Prostate gland (tissue), 2 donors: Measurements from ENCODE around the gene FBXL7. TPM values are rescaled to one million over a fixed set of nuclear protein-coding genes. Genes with fewer than 3 reads are reported as not detected.

Experiments
- DNase-seq: peaks from one replicate; pipeline ENCODE4 v3.0.0-alpha.2; 2019; ENCODE audit warnings: low spot score
- H3K27ac ChIP-seq, 2 donors: fragments of 200-600 bp; sonication (generic); 2 replicates each; pipeline ENCODE4 v1.5.1; 2017 to 2019
- H3K27me3 ChIP-seq: fragments of 200-600 bp; sonication (generic); replicated peaks from 2 replicates; pipeline ENCODE4 v1.5.1; 2019; ENCODE audit not compliant: insufficient read depth
- H3K36me3 ChIP-seq, 2 donors: fragments of 200-600 bp; sonication (generic); 1 replicate in 1 of 2; 2 replicates in 1 of 2; pipeline versions ENCODE4 v1.5.1 to v1.8.1; 2017 to 2019
- H3K4me1 ChIP-seq: fragments of 200-600 bp; sonication (generic); replicated peaks from 2 replicates; pipeline ENCODE4 v1.5.1; 2019
- H3K4me3 ChIP-seq, 2 donors: fragments of 200-600 bp; sonication (generic); 2 replicates each; pipeline ENCODE4 v1.5.1; 2017 to 2019
- H3K9me3 ChIP-seq: fragments of 200-600 bp; sonication (generic); 2 replicates; pipeline ENCODE4 v1.5.1; 2017
- CTCF ChIP-seq, 4 experiments: fragments of 200-600 bp in 2 of 4; fragments of 450-650 bp in 2 of 4; sonication (generic) in 2 of 4; IDR thresholded peaks; 1 replicate in 3 of 4; 2 replicates in 1 of 4; pipeline ENCODE4 v1.5.1; 2016 to 2019; ENCODE audit warnings: antibody characterized with exemption in 4 of 4, mild to moderate bottlenecking in 2 of 4, moderate library complexity in 2 of 4
- POLR2A ChIP-seq: fragments of 450-650 bp; IDR thresholded peaks from one replicate; pipeline ENCODE4 v1.6.1; 2016; ENCODE audit warnings: antibody characterized with exemption, mild to moderate bottlenecking
- POLR2AphosphoS5 ChIP-seq: sonication (generic); formaldehyde crosslinking; IDR thresholded peaks from one replicate; pipeline ENCODE4 v1.6.1; 2017; ENCODE audit warnings: antibody characterized with exemption
- WGBS: methylation state at CpG from one replicate; pipeline ENCODE4 v1.1.5; 2018; 5-methylcytosine and 5-hydroxymethylcytosine counted together
- intact Hi-C: fragments of 100-400 bp; cut with DNase I; formaldehyde crosslinking; loops from one replicate; pipeline ENCODE4 v1.14.2; 2022
- total RNA-seq, 2 donors: library from RNA; depleted of rRNA; stranded (reverse); fragments of >200 nt; gene quantifications; one replicate each; pipeline ENCODE4 v1.1.0, GENCODE V29; 2016

Gene FBXL7
- total RNA-seq, 2 donors from 2014 or later = 21.2 to 24.2 TPM

- intact Hi-C loops = no loop called here
- Histone ChIP-seq H3K27ac (no peak overlapping the region), H3K9me3 (no peaks in the 10 kb centered on the region), H3K4me1 (no peaks in the 10 kb centered on the region), H3K27me3 (no peaks in the 10 kb centered on the region), H3K36me3 (no peaks in the 10 kb centered on the region), H3K4me3 (no peak overlapping the region)
- DNase-seq = no peak
- TF ChIP-seq POLR2AphosphoS5 = no peak
- TF ChIP-seq CTCF (IDR thresholded peaks at IDR 0.05) = no peak
- no peak for TF ChIP-seq POLR2A
- WGBS = 76% methylated on average over 2 of the region's 2 CpGs
Measured at GRCh38 chr5:15637886-15638285, 137.9 kb downstream of the FBXL7 start.

DNA sequence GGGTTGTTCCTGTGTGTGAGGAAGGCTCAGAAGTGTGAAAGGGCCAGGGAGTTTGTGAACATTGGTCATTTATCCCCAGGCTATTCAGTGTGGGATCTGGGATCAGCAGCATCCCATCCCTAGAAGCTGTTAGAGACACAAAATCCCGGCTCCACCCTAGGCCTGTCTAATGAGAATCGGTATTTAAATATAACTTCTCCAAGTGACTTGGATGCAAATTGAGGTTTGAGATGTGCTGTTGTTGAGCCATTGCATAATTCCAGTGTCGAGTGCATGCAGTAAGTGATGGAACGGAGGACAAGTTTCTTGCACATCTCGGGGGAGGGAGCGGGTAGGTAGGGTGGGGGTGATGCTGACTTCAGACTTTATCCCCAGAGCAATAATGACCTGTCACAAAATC is 138.3 kb downstream of the FBXL7 start:
- H3K27me3 ChIP-seq = no peaks in the 10 kb centered on the region
- TF ChIP-seq POLR2A = no peak
- no peak for TF ChIP-seq POLR2AphosphoS5
- TF ChIP-seq CTCF (IDR thresholded peaks at IDR 0.05) = no peak
- no peak for DNase-seq
- H3K36me3 ChIP-seq = no peaks in the 10 kb centered on the region
- H3K4me3 ChIP-seq = no peak overlapping the region
- intact Hi-C loops = no loop called here
- no peak overlapping the region for H3K27ac ChIP-seq
- no peaks in the 10 kb centered on the region for H3K4me1 ChIP-seq
- no peaks in the 10 kb centered on the region for H3K9me3 ChIP-seq
- 95% methylated on average over 6 of the region's 6 CpGs for WGBS

DNA sequence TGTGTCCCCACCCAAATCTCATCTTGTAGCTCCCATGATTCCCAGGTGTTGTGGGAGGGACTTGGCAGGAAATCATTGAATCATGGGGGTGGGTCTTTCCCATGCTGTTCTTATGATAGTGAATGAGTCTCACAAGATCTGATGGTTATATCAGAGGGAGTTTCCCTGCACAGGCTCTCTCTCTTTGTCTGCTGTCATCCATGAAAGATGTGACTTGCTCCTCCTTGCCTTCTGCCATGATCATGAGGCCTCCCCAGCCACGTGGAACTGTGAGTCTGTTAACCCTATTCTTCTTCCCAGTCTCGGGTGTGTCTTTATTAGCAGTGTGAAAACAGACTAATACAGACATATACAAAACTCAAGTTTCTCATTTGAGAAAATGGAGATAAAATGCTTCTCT is 139.3 kb downstream of the FBXL7 start:
- intact Hi-C loops = no loop called here
- no peaks in the 10 kb centered on the region for H3K9me3 ChIP-seq
- H3K4me1 ChIP-seq = no peaks in the 10 kb centered on the region
- no peaks in the 10 kb centered on the region for H3K36me3 ChIP-seq
- no peak overlapping the region for H3K4me3 ChIP-seq
- DNase-seq = no peak
- WGBS = 71% methylated on average over 2 of the region's 2 CpGs
- no peaks in the 10 kb centered on the region for H3K27me3 ChIP-seq
- TF ChIP-seq POLR2A (no peak), POLR2AphosphoS5 (no peak), CTCF (IDR thresholded peaks at IDR 0.05) (no peak)
- H3K27ac ChIP-seq = no peak overlapping the region

DNA sequence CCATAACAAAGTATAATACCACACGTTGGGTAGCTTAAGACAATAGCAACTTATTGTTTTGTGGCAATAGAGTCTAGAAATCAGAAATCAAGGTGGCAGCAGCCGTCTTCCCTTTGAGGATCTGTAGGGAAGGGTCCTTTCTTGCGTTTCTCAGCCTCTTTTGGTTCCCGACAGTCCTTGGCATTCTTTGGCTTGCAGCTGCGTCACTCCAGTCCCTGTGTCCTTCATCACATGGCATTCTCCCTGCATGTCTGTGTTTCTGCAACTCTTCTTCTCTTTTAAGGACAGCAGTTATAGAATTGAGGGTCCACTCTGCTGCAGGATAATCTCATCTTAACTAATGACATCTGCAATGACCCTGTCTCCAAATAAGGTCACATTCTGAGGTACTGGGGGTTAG is 140.1 kb downstream of the FBXL7 start:
- intact Hi-C loops = no loop called here
- no peak for DNase-seq
- 97% methylated on average over 5 of the region's 5 CpGs for WGBS
- TF ChIP-seq POLR2A (no peak), POLR2AphosphoS5 (no peak), CTCF (IDR thresholded peaks at IDR 0.05) (no peak)
- no peaks in the 10 kb centered on the region for H3K9me3 ChIP-seq
- no peaks in the 10 kb centered on the region for H3K4me1 ChIP-seq
- no peaks in the 10 kb centered on the region for H3K27me3 ChIP-seq
- H3K36me3 ChIP-seq = no peaks in the 10 kb centered on the region
- no peak overlapping the region for H3K27ac ChIP-seq
- H3K4me3 ChIP-seq = no peak overlapping the region

GRCh38 chr5:15643731-15644130 is 143.8 kb downstream of the FBXL7 start:
- no peak overlapping the region for H3K27ac ChIP-seq
- intact Hi-C loops = no loop called here

More at GRCh38 chr5:15643731-15644130, 143.8 kb downstream of the FBXL7 start:
- Histone ChIP-seq H3K4me3 (no peak overlapping the region), H3K27me3 (no peaks in the 10 kb centered on the region), H3K4me1 (no peaks in the 10 kb centered on the region), H3K36me3 (no peaks in the 10 kb centered on the region), H3K9me3 (no peaks in the 10 kb centered on the region)
- no peak for TF ChIP-seq POLR2AphosphoS5
- no peak for TF ChIP-seq CTCF (IDR thresholded peaks at IDR 0.05)
- no peak for TF ChIP-seq POLR2A
- WGBS = 70% methylated on average over 3 of the region's 3 CpGs
- no peak for DNase-seq
